ENCODE measurements around the gene ZBTB24. TPM values are rescaled to one million over a fixed set of nuclear protein-coding genes. Genes with fewer than 3 reads are reported as not detected.

ZBTB24 gene
- polyA plus RNA-seq, 3 donors = 3.1 to 4.7 (median 3.4) TPM

DNA sequence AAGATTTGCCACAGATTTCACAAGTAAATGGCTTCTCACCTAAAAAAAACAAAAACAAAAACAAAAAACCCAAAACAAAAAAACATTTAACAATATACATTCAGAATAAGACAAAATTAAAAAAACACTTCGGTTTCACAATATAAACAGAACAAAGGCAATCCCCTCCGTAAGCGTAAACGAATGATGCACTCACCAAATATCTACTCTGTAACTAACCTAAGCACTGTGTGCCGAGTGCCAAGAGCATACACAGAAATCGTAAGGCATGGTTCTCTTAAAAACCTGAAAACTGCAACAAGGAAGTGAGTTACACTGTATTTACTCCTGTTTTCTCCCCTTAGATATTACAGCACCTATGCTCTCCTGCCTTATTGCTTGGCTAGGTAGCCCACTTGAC is 15.3 kb downstream of the ZBTB24 start:
- H3K27me3 ChIP-seq (ENCODE audit: control insufficient read depth in 2 of 2, insufficient read depth in 2 of 2, low read length in 2 of 2) = no peaks in the 10 kb centered on the region
- H4K20me1 ChIP-seq (ENCODE audit: insufficient read depth, low read length) = peaks cover 12% of the 10 kb centered on the region
- no peak overlapping the region for H3K4me3 ChIP-seq (replicated peaks in 1 of 3; ENCODE audit: low read depth in 2 of 3, low read length in 3 of 3)
- intact Hi-C loops (cut with micrococcal nuclease) = no loop called here
- 100% methylated on average over 4 of the region's 6 CpGs for WGBS (ENCODE audit: insufficient coverage)
- H3K27ac ChIP-seq (ENCODE audit: low read depth in 1 of 2, low read length in 2 of 2) = no peak overlapping the region
- Mint-ChIP-seq H3K27me3 (ENCODE audit: low read depth in 3 of 3) (peaks cover 0 to 2% (median 0%) of the 10 kb centered on the region in 3 donors), H3K9me3 (no peaks in the 10 kb centered on the region), H3K27ac (peak overlapping the region in 1 of 7 donors; percentile 16), H3K4me1 (peaks cover 5% of the 10 kb centered on the region), H3K4me3 (no peak overlapping the region), H3K36me3 (peaks cover 86 to 88% of the 10 kb centered on the region in 2 donors)
- no peak for DNase-seq
- H3K9ac ChIP-seq (ENCODE audit: insufficient read depth, low read length, poor library complexity, severe bottlenecking) = no peak overlapping the region
- no peak overlapping the region for H2AFZ ChIP-seq (ENCODE audit: insufficient read depth, low read depth, low read length, poor library complexity, severe bottlenecking)
- no peaks in the 10 kb centered on the region for H3K9me3 ChIP-seq (replicated peaks in 1 of 2; ENCODE audit: control insufficient read depth in 1 of 2, insufficient read depth in 1 of 2, low read length in 2 of 2)
- H3K4me2 ChIP-seq (replicated peaks; ENCODE audit: extremely low read depth, low read length, poor library complexity, severe bottlenecking) = no peak overlapping the region
- H3K79me2 ChIP-seq (ENCODE audit: insufficient read depth, low read length) = no peaks in the 10 kb centered on the region
- TF ChIP-seq, protein P1, sequence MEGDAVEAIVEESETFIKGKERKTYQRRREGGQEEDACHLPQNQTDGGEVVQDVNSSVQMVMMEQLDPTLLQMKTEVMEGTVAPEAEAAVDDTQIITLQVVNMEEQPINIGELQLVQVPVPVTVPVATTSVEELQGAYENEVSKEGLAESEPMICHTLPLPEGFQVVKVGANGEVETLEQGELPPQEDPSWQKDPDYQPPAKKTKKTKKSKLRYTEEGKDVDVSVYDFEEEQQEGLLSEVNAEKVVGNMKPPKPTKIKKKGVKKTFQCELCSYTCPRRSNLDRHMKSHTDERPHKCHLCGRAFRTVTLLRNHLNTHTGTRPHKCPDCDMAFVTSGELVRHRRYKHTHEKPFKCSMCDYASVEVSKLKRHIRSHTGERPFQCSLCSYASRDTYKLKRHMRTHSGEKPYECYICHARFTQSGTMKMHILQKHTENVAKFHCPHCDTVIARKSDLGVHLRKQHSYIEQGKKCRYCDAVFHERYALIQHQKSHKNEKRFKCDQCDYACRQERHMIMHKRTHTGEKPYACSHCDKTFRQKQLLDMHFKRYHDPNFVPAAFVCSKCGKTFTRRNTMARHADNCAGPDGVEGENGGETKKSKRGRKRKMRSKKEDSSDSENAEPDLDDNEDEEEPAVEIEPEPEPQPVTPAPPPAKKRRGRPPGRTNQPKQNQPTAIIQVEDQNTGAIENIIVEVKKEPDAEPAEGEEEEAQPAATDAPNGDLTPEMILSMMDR (IDR thresholded peaks at IDR 0.05) = no peak
- no peaks in the 10 kb centered on the region for H3K4me1 ChIP-seq (ENCODE audit: control insufficient read depth in 1 of 2, insufficient read depth in 2 of 2, low read length in 2 of 2)
- peaks cover 88 to 100% of the 10 kb centered on the region in 2 donors for H3K36me3 ChIP-seq (replicated peaks in 1 of 2; ENCODE audit: control insufficient read depth in 1 of 2, insufficient read depth in 2 of 2, low read length in 2 of 2)

DNA sequence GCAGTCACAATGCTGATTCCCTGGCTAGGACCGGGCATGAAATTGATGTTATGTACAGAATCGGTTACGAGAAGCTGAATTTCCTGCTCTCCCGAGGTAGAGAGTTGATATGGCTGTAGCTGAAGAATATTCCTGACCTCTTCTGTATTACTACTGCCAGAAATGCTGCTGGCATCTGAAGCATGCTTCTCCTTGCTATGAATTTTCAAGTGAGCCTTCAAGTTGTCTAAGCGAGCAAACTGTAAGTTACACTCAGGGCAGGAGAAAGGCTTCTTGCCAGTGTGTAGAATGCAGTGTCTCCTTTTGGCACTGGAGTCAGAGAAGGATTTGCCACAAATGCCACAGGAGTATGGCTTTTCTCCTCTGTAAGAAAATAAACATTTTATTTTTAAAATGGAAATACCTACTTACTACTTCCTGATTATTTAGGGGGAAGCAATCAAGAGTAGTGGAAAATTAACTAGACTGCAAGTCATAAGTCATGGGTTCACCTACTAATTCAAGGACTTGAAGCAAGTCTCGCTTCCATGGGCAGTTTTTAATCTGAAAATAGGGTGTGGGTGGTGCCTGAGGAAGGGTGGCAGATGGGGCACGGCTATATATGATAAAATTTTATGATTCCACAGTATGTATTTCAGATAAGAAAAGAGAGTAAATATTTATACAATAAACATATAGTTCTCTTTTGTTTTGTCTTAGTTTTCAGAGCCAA is 16.7 kb downstream of the ZBTB24 start:
- Histone ChIP-seq H3K4me1 (ENCODE audit: control insufficient read depth in 1 of 2, insufficient read depth in 2 of 2, low read length in 2 of 2) (no peaks in the 10 kb centered on the region), H3K27ac (ENCODE audit: low read depth in 1 of 2, low read length in 2 of 2) (peak overlapping the region in 1 of 2 donors; percentile 13), H3K79me2 (ENCODE audit: insufficient read depth, low read length) (no peaks in the 10 kb centered on the region), H3K36me3 (replicated peaks in 1 of 2; ENCODE audit: control insufficient read depth in 1 of 2, insufficient read depth in 2 of 2, low read length in 2 of 2) (peaks cover 81 to 99% of the 10 kb centered on the region in 2 donors), H3K9ac (ENCODE audit: insufficient read depth, low read length, poor library complexity, severe bottlenecking) (no peak overlapping the region), H4K20me1 (ENCODE audit: insufficient read depth, low read length) (peaks cover 5% of the 10 kb centered on the region), H3K4me2 (replicated peaks; ENCODE audit: extremely low read depth, low read length, poor library complexity, severe bottlenecking) (no peak overlapping the region), H3K9me3 (replicated peaks in 1 of 2; ENCODE audit: control insufficient read depth in 1 of 2, insufficient read depth in 1 of 2, low read length in 2 of 2) (peaks cover 0 to under 1% of the 10 kb centered on the region in 2 donors), H3K27me3 (ENCODE audit: control insufficient read depth in 2 of 2, insufficient read depth in 2 of 2, low read length in 2 of 2) (no peaks in the 10 kb centered on the region), H2AFZ (ENCODE audit: insufficient read depth, low read depth, low read length, poor library complexity, severe bottlenecking) (no peak overlapping the region), H3K4me3 (replicated peaks in 1 of 3; ENCODE audit: low read depth in 2 of 3, low read length in 3 of 3) (no peak overlapping the region)
- Mint-ChIP-seq H3K36me3 (peaks cover 84 to 86% of the 10 kb centered on the region in 2 donors), H3K27me3 (ENCODE audit: low read depth in 3 of 3) (peaks cover 0 to 2% (median 0%) of the 10 kb centered on the region in 3 donors), H3K27ac (no peak overlapping the region), H3K4me3 (no peak overlapping the region), H3K4me1 (no peaks in the 10 kb centered on the region), H3K9me3 (peaks cover 0 to under 1% (median 0%) of the 10 kb centered on the region in 7 donors)
- TF ChIP-seq, protein P1 (IDR thresholded peaks at IDR 0.05) = no peak
- intact Hi-C loops (cut with micrococcal nuclease) = no loop called here
- DNase-seq = no peak
- WGBS (ENCODE audit: insufficient coverage) = 88% methylated on average over 5 of the region's 7 CpGs
